Measurements from ENCODE around the gene RGPD8. TPM values are rescaled to one million over a fixed set of nuclear protein-coding genes. Genes with fewer than 3 reads are reported as not detected.
"Not testable (repeated sequence)": the region's sequence is repeated elsewhere in the genome, so short reads cannot be mapped to it uniquely, and the experiment has no call there.

Gene RGPD8
- total RNA-seq, 1 experiment from 2014 or later = 8.3 TPM

- Mint-ChIP-seq H3K9me3 (no peaks in the 10 kb centered on the region), H3K4me3 (0 out of 2 replicates have a peak overlapping the region, but pooled peaks have one; percentile 12), H3K4me1 (peaks cover 3% of the 10 kb centered on the region; the same call in 1 of the 2 replicates), H3K27ac (no peak overlapping the region), H3K27me3 (ENCODE audit: low read depth) (peaks cover 10% of the 10 kb centered on the region), H3K36me3 (no peaks in the 10 kb centered on the region)
- DNase-seq (ENCODE audit: low spot score) (peak; percentile 27), ATAC-seq (no peak)
- TF ChIP-seq HMGA2 (CRISPR knock-in tag; IDR thresholded peaks at IDR 0.05) (peak; percentile 31; the same call in 1 of the 2 replicates), NR1H2 (CRISPR knock-in tag; IDR thresholded peaks at IDR 0.05) (no peak), MLX (CRISPR knock-in tag; IDR thresholded peaks at IDR 0.05) (no peak), ZSCAN18 (CRISPR knock-in tag; IDR thresholded peaks at IDR 0.05) (no peak)
- POLR2A ChIA-PET = interaction anchor here (0.8 kb wide), 1 partner anchor 312 kb away, joined by 3 read pairs; no protein-coding TSS in a partner anchor
- CTCF ChIA-PET = interaction anchor here (1.6 to 1.7 kb wide), 2 partner anchors 175 to 312 kb away, joined by 9 to 15 read pairs; no protein-coding TSS in a partner anchor
Measured at GRCh38 chr2:112433932-112434730, 686 bp upstream of the RGPD8 start.

GRCh38 chr2:112432735-112433479 is 538 bp downstream of the RGPD8 start:
- not testable (repeated sequence) for H3K4me1 Mint-ChIP-seq, H3K36me3 Mint-ChIP-seq, H3K9me3 Mint-ChIP-seq, H3K27ac Mint-ChIP-seq
- peaks cover 10% of the 10 kb centered on the region for H3K27me3 Mint-ChIP-seq (ENCODE audit: low read depth)
- TF ChIP-seq HMGXB4 (CRISPR knock-in tag; IDR thresholded peaks at IDR 0.05) = peak; percentile 60; the same call in 1 of the 2 replicates
- peak overlapping the region; percentile 70 for H3K4me3 Mint-ChIP-seq
- DNase-seq (ENCODE audit: low spot score) (peak; percentile 17), ATAC-seq (peak; percentile 68)
- POLR2A ChIA-PET = interaction anchor here (0.6 to 0.8 kb wide), 3 partner anchors 173 to 311 kb away, joined by 3 to 7 read pairs (median 3); no protein-coding TSS in a partner anchor
- CTCF ChIA-PET = interaction anchor here (0.6 to 1.7 kb wide), 8 partner anchors 19 to 311 kb away, joined by 3 to 15 read pairs (median 4); no protein-coding TSS in a partner anchor

GRCh38 chr2:112432390-112432734 is 1.1 kb downstream of the RGPD8 start:
- DNase-seq (ENCODE audit: low spot score); H3K4me1 Mint-ChIP-seq; H3K36me3 Mint-ChIP-seq; POLR2A ChIA-PET; CTCF ChIA-PET; H3K9me3 Mint-ChIP-seq; ATAC-seq; H3K27ac Mint-ChIP-seq: not testable (repeated sequence)
- Mint-ChIP-seq H3K4me3 (peak overlapping the region; percentile 70), H3K27me3 (ENCODE audit: low read depth) (peaks cover 10% of the 10 kb centered on the region)

- H3K27ac Mint-ChIP-seq; POLR2A ChIA-PET; H3K4me1 Mint-ChIP-seq; ATAC-seq; H3K9me3 Mint-ChIP-seq; CTCF ChIA-PET; DNase-seq (ENCODE audit: low spot score); H3K36me3 Mint-ChIP-seq: not testable (repeated sequence)
- Mint-ChIP-seq H3K4me3 (peak overlapping the region; percentile 70), H3K27me3 (ENCODE audit: low read depth) (peaks cover 10% of the 10 kb centered on the region)
Measured at GRCh38 chr2:112431587-112432295, 1.7 kb downstream of the RGPD8 start.

GRCh38 chr2:112424553-112424952 is 8.9 kb downstream of the RGPD8 start:
- H3K27me3 Mint-ChIP-seq (ENCODE audit: low read depth); POLR2A ChIA-PET; H3K27ac Mint-ChIP-seq; ATAC-seq; CTCF ChIA-PET; H3K4me3 Mint-ChIP-seq; H3K4me1 Mint-ChIP-seq; H3K9me3 Mint-ChIP-seq; DNase-seq (ENCODE audit: low spot score); H3K36me3 Mint-ChIP-seq: not testable (repeated sequence)

- ATAC-seq; CTCF ChIA-PET; H3K36me3 Mint-ChIP-seq; H3K4me1 Mint-ChIP-seq; H3K9me3 Mint-ChIP-seq; POLR2A ChIA-PET; H3K4me3 Mint-ChIP-seq; DNase-seq (ENCODE audit: low spot score); H3K27ac Mint-ChIP-seq; H3K27me3 Mint-ChIP-seq (ENCODE audit: low read depth): not testable (repeated sequence)
Measured at GRCh38 chr2:112416860-112417259, 16.6 kb downstream of the RGPD8 start.

GRCh38 chr2:112360055-112360454 is 73.4 kb downstream of the RGPD8 start:
- H3K27ac Mint-ChIP-seq; CTCF ChIA-PET; H3K36me3 Mint-ChIP-seq; H3K27me3 Mint-ChIP-seq (ENCODE audit: low read depth); H3K4me1 Mint-ChIP-seq; H3K4me3 Mint-ChIP-seq; DNase-seq (ENCODE audit: low spot score); ATAC-seq: not testable (repeated sequence)
- H3K9me3 Mint-ChIP-seq = peaks cover 15% of the 10 kb centered on the region
- POLR2A ChIA-PET = interaction anchor here (0.7 kb wide), 1 partner anchor 449 kb away, joined by 3 read pairs; no protein-coding TSS in a partner anchor

- H3K27ac Mint-ChIP-seq; ATAC-seq; H3K36me3 Mint-ChIP-seq; CTCF ChIA-PET; H3K4me1 Mint-ChIP-seq; H3K4me3 Mint-ChIP-seq; H3K27me3 Mint-ChIP-seq (ENCODE audit: low read depth); DNase-seq (ENCODE audit: low spot score); POLR2A ChIA-PET: not testable (repeated sequence)
- H3K9me3 Mint-ChIP-seq = peaks cover 11% of the 10 kb centered on the region
Measured at GRCh38 chr2:112354335-112354734, 79.1 kb downstream of the RGPD8 start.

Data from WTC11 (cell line).